ENCODE data around the gene BRD3.

DNA sequence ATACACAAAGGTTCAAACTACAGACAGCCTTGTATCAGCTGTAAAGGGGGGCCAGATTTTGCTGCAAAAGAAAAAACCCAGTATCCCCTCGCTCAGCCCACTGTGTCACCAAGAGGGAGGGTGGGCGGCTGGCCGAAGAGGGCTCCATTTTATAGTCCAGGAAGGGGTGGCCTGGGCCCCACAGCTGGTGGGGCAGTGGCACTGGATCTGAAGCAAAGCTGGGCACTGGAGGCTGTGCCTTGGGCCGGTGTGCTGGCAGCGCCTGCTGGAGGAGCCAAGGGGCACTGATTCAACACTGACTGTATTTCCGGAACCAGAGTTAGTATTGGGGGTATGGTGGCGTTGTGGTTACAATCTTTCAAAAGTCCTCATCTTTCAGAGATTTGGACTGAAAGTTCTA, 9.1 kb downstream of the BRD3 start:
- TF ChIP-seq, protein P1, sequence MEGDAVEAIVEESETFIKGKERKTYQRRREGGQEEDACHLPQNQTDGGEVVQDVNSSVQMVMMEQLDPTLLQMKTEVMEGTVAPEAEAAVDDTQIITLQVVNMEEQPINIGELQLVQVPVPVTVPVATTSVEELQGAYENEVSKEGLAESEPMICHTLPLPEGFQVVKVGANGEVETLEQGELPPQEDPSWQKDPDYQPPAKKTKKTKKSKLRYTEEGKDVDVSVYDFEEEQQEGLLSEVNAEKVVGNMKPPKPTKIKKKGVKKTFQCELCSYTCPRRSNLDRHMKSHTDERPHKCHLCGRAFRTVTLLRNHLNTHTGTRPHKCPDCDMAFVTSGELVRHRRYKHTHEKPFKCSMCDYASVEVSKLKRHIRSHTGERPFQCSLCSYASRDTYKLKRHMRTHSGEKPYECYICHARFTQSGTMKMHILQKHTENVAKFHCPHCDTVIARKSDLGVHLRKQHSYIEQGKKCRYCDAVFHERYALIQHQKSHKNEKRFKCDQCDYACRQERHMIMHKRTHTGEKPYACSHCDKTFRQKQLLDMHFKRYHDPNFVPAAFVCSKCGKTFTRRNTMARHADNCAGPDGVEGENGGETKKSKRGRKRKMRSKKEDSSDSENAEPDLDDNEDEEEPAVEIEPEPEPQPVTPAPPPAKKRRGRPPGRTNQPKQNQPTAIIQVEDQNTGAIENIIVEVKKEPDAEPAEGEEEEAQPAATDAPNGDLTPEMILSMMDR (IDR thresholded peaks at IDR 0.05), result no peak
- no peak for TF ChIP-seq POLR2A (IDR thresholded peaks at IDR 0.05)
- no peak for TF ChIP-seq EP300 (IDR thresholded peaks at IDR 0.05)

Data from tibial nerve (tissue), 4 donors.